Fibroblast of skin of right quadriceps (primary cell): ENCODE results near the gene GSC2.

Experiments
- DNase-seq: peaks from one replicate; pipeline ENCODE4 v3.0.0-alpha.2; 2013

GSC2 gene

GRCh38 chr22:19132153-19132552 is 17.9 kb downstream of the GSC2 start:
- no peak for DNase-seq

DNA sequence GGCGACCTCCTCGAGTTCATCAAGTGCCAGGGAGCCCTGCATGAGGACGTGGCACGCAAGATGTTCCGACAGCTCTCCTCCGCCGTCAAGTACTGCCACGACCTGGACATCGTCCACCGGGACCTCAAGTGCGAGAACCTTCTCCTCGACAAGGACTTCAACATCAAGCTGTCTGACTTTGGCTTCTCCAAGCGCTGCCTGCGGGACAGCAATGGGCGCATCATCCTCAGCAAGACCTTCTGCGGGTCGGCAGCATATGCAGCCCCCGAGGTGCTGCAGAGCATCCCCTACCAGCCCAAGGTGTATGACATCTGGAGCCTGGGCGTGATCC is 18.4 kb downstream of the GSC2 start:
- DNase-seq = no peak

- no peak for DNase-seq
Measured at GRCh38 chr22:19130959-19131684, 19.0 kb downstream of the GSC2 start, which contains the start of gene TSSK2. TSSK2 (plus strand) TSS chr22:19131308; CDS start chr22:19131400, 92 bp downstream.

DNA sequence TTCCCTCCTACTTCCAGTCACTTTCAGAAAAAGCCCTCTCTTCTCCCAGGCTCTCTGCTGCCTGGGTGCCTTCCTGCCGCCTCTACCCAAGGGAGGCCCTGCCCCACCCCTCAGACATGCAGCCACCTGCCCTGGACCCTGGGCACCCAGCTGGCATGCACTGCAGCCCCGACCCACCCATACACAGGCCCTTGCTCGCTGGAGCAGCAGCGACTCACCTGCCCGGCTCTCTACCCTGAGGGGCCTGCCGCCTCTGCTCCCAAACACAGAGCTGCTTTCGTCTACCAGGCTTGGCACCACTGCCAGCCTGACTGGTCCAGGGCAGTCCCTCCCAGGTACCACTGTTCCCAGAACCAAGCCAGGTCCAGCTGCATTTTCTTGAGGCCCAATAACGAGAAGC is 20.2 kb downstream of the GSC2 start:
- DNase-seq = no peak

DNA sequence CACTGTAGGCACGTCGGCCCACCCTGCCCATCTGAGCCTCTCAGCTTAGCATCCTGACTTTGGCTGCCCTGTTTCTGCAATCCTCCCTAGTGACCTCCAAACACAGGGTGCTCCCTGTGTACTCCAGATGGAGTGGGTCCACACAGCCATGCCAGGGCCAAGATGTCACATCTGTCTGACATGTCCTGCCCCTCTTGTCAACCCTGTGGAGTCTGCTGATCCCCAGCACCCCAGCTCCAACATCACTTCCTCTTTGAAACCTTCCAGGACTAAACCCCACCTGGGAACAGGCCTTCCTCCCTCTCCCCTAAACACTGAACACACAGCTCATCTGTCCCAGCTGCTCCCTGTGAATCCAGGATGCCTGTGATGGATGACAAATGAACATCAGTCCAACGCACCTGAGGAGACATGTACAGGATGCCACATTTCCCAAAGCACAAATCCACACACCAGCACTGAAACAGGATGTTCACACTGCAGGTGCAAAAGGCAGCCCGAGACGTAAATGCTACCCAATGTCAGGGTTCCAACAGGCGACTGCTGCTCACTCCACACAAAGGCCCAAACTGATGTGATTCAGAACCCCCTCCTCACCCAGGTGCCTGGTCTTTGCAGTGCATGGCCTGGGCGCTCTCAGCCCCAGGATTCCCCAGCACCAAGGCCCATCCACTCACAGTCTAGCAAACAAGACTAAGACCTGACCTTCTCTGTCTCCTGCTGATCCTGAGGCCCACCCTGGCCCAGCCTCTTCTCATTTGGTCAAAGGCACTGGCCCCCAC is 21.0 kb downstream of the GSC2 start:
- DNase-seq = no peak

- no peak for DNase-seq
Measured at GRCh38 chr22:19128009-19128401, 22.1 kb downstream of the GSC2 start.

DNA sequence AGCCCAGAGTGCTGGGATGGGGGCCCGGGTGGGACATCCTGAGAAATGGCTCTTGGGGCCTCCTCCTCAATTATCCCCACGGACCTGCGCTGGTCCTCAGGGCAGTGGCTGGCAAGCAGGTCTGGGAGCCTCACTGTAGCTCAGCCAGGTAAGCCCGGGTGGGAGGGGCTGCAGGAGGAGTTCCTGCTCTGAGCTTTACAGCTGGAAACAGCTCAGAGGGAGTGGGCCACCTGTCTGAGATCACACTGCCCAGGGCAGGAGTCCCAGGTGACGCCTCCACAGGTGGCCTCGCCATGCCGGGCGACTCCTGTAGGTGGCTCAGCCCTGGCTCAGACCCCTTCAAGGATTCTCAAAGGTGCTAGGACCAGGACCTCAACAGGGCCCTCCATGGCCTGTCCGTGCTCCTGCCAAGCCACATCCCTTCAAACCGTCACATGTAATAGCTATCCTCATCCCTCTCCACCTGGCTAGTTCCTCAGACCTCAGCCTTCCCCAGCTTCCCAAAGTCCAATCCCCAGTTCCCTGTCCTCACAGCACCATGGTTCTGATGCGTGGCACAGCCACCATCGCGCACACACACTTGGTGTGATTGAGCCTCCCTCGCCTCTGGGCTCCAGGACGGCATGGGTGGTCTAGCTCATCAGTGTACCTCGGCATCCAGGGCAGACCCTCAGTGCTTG is 22.6 kb downstream of the GSC2 start:
- DNase-seq = no peak

- DNase-seq = no peak
Measured at GRCh38 chr22:19126309-19127273, 23.5 kb downstream of the GSC2 start.

DNA sequence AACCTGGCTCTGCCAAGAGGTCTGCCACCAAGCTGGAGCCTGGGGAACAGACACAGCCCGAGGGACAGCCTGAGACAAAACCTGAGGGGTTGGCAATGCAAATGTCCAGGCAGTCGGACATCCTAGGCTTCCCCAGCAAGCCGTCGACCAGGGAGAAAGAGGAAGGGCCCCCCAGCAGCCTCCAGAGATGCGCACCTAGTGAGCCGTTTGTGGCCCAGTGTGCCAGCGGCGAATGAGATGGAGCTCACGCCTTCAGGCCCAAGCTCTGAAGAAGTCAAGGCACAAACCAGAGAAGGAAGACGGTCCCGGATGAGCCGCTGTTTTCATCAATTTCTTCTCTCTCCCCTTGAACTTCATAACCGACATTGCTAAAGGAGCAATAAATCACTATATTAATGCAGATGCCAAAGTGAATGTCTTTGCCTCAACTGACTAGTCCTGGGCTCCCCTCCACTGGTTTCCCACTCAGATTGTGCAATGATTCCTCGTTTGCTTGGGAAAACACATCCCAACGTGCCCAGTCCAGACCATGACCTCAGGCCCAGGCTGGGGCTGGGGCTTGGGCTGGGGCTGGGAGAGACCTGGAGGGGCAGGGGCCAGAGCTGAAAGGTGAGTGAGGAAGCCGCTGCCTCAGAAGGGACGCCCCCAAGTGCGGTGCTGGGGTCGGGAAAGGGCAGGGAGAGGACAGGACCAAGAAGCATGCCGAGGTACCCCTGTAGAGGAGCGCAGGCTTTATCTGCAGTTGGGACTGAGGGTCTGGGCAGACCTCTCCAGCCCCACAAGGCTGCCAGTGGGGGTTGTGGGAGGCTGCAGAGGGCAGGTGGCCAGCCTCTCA is 24.4 kb downstream of the GSC2 start:
- no peak for DNase-seq

GRCh38 chr22:19125011-19125410 is 25.1 kb downstream of the GSC2 start:
- no peak for DNase-seq

DNA sequence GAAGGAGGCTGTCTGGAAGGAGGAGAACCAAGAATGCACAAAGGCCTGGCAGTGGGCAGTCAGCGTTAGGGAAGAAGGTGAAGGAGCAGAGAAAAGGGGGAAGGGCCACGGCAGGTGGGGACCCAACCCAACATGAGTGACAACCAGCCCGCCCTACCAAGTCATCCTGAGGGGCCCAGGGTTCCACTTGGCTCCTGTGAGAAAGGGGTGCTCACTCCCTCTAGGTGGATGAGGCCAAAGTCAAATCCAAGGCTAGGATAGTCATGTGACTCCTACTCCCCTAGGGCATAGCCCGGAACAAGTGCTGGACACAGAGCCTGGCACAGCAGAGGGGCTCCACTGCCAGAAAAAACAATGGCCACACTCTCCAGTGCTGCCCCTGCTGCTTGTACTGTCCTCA is 25.7 kb downstream of the GSC2 start:
- no peak for DNase-seq

GRCh38 chr22:19123936-19124335 is 26.2 kb downstream of the GSC2 start:
- DNase-seq = no peak

GRCh38 chr22:19122752-19123492 is 27.2 kb downstream of the GSC2 start:
- no peak for DNase-seq

DNA sequence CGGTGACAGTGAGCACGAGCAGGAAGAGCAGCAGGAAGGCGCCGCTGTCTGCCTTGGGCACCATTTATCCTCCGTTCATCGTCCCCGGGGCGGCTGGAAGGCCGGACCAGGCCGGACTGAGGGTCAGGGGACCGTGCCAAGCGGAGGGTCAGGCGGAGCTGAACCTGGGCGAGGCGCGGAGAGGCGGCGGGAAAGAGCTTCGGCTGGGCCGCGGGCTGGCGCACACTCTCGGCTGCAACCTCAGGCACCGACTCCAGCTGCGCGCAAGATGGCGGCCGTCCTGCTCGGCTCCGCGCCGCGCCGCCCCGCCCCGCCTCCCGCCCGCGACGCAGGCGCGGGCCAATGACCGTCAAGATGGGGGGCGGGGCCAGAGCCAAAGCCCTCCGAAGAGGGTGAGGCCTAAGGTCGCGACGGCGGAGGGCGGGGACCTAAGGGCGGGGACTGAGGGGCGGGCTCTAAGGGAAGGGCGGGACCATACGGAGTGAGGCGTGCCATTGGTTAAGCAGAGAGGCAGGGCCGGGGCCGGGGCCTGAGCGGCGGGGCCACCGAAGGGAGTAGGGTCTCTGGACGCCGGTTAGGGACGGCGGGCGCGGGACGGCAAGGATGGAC is 27.8 kb downstream of the GSC2 start, which contains the start of gene DGCR2:
DGCR2 (minus strand) TSS at position 270 of the 609 bp plus-strand sequence; CDS start at position 64, 206 bp downstream.
- peak; percentile 96 for DNase-seq

GRCh38 chr22:19121631-19122142 is 28.4 kb downstream of the GSC2 start:
- no peak for DNase-seq

DNA sequence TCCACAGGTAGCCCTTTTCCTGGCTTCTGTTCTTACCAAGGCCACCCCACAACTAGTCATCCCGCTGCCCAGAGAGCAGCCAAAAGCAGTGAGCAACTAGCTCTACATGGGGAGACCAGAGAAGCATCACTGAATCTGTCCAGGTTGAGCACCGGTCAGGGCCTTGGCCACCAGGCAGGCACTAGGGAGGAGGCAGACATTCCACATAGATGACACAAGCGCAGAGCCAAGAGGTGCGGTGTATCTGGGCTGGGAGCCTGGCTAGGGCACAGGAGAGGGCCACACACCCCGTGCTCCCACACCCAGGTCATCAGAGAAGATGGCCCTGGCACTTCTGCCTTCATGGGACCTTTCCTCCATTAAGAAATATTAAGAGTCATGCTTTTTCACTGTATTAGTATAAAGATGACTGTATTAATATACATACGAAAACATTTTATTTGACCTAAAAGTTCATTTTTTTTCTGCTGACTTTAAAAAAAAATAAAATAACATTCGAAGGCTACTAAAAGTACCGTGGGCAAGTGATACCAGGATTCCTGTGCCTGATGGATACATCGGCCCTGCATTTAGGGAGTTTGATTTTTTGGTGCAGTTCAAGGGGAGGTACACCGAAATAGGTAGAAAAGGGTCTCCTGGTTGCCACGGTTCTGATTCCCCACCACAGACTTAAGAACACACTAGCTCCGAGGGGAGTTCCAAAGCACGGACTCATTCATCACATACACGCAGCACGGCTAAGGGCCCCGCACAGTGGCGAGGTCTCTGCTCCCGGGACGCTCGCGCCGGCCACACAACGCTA is 29.1 kb downstream of the GSC2 start:
- no peak for DNase-seq

DNA sequence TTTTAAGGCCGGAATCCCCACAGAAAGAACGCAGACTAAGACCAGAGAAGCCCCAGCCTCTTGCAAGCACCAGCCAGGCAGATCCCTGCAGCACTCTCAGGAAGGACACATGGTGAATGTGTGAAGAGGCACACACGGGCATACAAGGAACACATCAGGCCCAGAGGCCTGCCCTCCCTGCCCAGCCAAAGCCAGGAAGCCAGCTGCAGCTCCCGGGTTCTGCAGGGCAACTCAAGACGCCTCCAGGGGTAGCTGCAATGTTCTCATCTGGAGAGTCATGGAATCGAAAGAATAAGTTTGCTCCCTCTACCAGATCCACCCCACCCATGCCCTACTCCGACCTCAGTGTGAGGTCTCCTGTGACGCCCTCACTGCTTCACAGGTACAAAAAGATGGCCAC is 30.1 kb downstream of the GSC2 start:
- DNase-seq = no peak

GRCh38 chr22:19118329-19118880 is 31.7 kb downstream of the GSC2 start:
- no peak for DNase-seq

DNA sequence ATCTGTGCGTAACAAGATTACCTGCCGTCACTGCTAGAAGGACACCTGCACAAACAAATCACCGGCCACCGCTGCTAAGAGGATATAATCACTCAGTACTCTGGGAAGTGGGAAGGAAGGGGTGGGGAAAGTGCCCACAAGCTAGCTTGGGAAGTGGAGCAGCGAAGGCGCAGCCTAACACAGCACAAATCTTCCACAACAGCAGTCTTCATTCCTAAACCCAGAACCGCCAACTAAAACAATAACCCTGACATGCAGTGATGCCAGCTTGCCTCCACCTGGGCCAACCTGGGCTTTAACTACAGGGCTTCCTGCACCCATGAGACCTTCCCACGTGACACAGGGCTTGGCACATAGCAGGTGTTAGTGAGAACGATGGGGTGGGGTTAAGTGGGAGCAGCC is 33.0 kb downstream of the GSC2 start:
- DNase-seq = no peak
